Adrenal gland (tissue), 5 donors: ENCODE measurements around the gene VMAC.

ENCODE experiments used
- CTCF ChIP-seq, 6 experiments: fragments of 450-650 bp in 4 of 6; fragments of 200-600 bp in 2 of 6; sonication (generic) in 1 of 6; IDR thresholded peaks; 1 replicate in 5 of 6; 2 replicates in 1 of 6; pipeline versions ENCODE4 v1.5.1 to v1.8.0; 2016 to 2021; ENCODE audit warnings: antibody characterized with exemption in 6 of 6, mild to moderate bottlenecking in 2 of 6, moderate library complexity in 1 of 6
- POLR2A ChIP-seq, 2 donors: fragments of 450-650 bp; IDR thresholded peaks; one replicate each; pipeline ENCODE4 v1.6.1; 2017; ENCODE audit warnings: antibody characterized with exemption in 2 of 2, mild to moderate bottlenecking in 2 of 2, moderate library complexity in 1 of 2
- donor health status: DM: no; HTN: no; CAD: no.

GRCh38 chr19:5864725-5865486, 39.8 kb upstream of the VMAC start:
- TF ChIP-seq CTCF (IDR thresholded peaks at IDR 0.05), result no peak
- no peak for TF ChIP-seq POLR2A (IDR thresholded peaks at IDR 0.05)
